COLO668 (cell line): ENCODE results near the gene CACNA2D3.

Experiments
- DNase-seq: peaks from one replicate; lab custom pipeline; 2025; ENCODE audit not compliant: unreplicated experiment; lab: John Stamatoyannopoulos, UW

Gene CACNA2D3

DNA sequence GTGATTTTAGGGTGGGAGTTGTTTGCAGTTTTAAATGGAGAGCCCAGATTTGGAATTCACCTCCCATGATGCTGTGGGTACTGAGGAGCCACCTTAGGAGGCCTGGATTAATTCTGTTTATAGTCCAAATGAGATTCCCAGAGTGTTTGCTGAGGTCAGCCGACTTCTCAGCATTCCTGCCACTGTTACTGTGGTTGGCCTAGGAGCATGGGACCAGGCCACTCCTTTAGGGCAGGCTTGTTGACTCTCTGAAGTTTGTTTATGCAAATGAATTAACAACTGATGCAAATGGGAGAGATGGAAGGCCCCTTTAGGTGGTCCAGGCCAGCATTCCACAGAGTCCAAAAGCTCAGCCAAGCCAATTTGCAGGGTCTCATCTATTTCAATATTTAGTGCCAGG, 46.1 kb downstream of the CACNA2D3 start:
- no peak for DNase-seq

DNA sequence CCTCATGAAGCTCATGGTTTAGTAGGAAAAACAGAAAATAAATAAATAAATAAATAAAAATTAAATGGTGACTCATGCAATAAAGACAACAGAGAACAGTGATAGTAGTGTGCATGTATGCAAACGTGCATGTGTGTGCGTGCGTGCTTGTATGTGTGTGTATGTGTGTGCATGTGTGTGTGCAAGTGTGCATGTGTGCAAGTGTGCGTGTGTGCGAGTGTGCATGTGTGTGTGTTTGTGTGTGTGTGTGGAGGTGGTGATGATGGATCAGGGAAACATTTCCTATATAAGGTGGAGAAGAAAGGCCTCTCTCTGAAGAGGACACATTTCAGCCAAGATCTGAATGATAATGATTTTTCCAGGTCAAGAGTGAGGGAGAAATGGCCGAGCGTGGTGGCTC, 47.2 kb downstream of the CACNA2D3 start:
- no peak for DNase-seq

DNA sequence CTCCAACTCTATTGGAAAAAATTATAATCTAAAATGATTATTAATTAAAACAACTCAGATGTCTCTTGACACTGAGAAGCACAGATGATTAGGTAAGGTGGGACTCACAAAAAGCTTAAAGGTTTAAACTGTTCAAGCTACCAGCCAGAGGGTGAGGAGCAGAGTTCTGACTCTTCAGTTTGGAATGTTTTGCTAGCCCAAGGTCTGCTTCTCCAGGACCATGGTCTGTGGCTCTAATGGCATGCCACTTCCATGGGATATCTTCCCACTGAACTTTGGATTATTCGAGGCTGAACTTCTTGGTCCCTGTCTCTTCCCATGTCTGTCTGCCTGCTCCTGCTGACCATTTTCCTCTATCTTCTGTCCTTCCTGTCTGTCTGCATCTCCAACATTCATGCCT, 49.2 kb downstream of the CACNA2D3 start:
- no peak for DNase-seq

DNA sequence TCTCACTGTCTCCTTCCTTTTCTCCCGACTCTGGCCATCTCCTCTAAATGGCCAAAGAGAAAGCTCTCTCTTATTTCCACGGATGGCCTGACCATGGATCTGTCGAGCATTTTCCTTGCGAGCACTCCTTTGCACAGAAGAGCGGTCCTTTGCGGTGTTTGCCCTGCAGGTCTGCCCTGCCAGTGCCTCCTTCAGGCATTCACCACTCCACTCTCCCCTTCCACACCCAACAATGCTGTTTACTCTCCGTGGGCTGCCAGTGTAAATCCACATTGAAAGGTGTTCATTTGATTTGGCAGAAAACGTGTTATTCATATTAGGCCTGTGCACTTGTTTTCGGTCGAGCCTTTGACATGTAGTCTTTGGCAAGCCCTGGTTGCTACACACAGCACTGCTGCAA, 49.6 kb downstream of the CACNA2D3 start:
- no peak for DNase-seq

DNA sequence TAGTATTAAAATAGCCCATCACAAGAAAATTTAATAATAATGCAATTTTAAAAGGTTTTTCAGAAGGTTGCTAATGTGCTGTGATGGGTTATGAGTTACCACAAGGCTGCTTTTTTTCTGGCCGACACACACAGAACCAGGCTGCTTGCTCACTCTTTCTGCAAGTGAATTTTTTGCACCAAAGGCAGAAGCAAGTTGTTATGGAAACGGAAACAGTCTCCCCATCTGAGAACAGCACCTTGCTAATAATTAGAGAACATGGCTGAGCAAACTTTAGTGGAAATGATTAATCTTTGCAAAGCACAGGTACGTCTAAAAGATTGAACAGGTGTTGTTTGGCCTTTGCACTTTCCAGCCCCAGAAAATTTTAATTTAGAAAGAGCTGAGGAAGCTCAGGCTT, 51.0 kb downstream of the CACNA2D3 start:
- DNase-seq, result no peak

DNA sequence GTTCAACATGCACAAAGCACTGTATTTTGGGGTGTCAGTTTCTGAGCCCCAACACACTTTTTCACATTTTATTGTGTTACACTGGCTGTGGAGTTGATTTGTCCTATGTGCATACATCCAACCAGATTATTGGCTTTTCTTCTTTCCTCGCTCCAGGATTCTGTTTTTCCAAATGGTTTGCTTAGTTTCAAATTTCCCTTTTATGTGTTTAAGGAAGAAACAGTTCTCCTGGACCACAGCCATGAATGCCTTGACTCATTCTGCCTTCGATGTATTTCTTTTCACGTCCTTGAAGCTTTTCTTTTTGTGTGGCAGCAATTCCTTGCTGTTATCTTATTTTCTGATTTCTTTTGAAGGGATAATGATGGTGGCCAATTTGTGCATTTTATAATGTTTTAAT, 53.8 kb downstream of the CACNA2D3 start:
- no peak for DNase-seq

DNA sequence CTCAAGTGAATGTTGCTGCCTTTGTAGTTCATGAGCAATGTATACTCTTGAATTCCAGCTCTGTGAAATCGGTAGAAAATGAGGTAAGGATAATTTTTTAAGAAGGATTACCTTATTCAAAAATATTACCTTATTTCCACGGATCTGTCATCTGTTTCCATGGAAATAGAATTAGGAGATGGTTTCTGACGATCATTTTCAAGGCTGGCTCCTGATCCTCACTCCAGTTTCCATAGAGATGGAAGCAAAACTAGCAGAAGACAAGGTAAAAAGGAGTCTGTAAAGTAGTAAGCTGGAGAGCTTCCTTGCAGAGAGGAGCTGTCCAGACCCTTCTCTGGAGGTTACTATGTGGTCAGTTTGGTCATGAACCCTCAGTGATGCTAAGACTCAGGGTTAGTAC, 55.5 kb downstream of the CACNA2D3 start:
- DNase-seq, result no peak

DNA sequence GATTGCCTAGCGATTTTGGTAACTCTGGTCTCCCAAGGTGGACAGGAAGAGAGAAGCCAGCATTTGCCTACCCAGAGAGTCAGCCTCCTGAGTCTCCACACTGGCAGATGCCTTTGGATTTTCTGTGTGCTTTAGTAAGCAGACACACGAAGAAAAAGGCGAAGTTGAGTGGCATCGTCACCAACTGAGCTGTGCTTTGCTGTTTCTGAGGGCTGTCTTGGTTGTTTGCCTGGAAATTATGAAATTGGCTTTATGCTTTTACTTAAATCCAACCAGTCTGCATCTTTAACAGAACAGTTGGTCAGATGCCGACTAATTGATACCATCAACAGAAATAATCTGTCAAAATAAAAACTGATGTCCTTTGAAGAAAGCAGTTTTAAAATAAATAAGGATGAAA, 56.0 kb downstream of the CACNA2D3 start:
- no peak for DNase-seq

DNA sequence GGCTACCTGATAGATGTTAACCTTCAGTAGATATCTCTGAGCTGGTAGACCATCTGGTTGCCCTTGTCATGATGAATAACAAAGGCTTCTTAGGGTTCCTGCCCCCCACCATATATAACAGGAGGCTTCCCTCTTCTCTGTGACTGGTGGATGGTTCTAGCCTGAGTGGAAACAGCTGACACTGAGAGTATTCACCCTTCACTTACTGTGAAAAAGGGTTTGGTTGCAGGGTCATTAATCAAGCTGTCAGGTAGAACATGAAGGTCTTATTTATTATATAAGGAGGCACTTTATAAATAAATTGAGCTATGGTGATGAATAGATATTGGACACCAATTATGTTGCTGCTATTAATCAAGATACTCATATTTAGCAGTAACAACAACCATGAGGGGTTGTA, 58.6 kb downstream of the CACNA2D3 start:
- DNase-seq, result no peak

DNA sequence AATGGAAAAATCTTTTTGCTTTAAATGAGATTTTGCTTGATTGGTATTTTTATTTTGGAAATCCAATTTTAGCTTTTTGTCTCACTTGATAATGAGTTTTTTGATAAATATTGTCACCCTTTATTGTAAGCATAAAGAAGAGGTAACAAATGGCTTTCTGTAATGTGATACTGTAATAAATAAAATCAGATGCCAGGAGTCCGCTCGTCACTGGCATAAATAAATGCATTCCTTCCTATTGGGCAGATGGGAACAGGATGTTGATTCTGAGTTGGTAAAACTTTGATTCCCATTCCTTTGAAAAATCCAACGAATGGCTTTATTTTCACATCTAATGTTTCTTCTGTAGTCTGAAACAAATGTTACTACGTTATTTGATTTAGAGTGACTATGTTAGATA, 59.9 kb downstream of the CACNA2D3 start:
- DNase-seq, result no peak

DNA sequence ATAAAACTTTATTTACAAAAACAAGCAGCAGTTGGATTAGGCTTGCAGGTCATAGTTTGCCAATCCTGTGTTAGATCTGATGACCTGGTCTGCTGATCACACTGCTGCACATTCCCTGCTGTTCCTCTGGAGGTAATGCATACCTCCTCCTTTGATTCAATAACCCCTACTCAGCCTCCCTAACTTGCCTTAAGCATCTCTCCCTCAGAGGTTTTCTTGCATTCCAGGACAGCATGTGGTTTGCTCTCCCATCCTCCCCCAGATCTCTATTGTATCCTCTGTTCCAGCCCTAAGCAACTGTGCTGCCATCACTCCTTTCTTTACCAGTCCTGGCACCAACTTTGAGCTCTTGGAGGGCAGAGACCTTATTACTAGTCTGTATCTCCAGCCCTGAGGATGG, 63.4 kb downstream of the CACNA2D3 start:
- no peak for DNase-seq

DNA sequence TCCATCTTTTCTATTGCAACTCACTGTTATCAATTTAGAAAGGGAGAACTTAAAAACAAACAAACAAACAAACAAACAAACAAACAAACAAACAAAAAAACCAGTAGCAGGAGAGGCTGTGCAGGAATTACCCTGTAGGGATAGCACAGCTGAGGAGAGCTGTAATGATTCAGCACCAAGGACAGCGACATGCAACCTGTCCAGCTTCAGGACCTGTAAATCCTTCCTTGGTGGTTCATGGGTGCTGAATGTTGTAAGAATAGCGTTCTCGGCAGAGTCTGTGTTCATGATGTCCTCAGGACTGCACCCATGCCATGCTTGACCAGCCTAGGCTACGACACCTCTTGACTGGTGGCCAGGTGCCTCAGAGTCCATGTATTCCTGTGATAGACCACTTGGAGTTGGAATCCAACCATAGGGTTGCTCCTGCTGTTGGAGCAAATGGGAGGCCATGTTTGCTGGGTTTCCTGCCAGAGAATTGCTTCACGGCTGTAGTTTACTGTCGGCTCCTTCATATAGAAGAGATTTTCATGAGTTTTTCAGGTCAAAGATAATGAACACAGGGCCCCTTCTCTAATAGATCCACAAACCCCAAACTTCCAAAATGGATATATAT, 65.9 kb downstream of the CACNA2D3 start:
- DNase-seq, result no peak

DNA sequence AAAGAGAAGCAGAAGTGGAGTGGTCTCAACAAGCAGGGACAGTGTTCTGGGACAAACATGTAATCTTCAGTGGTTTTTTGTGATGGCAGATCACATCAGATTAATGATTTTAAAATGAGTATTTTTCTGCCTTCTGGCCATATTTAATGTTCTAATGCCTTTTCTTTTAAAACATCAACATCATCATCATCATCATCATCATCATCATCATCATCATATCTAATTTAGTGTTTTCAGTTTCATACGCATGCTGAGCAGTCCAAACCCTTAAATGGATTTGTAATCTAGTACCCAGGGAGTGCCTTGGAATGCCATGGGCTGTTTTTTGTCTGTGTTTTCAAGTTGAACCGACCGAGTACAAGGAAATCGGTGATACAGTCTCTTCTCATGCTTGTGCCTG, 68.9 kb downstream of the CACNA2D3 start:
- DNase-seq, result no peak

DNA sequence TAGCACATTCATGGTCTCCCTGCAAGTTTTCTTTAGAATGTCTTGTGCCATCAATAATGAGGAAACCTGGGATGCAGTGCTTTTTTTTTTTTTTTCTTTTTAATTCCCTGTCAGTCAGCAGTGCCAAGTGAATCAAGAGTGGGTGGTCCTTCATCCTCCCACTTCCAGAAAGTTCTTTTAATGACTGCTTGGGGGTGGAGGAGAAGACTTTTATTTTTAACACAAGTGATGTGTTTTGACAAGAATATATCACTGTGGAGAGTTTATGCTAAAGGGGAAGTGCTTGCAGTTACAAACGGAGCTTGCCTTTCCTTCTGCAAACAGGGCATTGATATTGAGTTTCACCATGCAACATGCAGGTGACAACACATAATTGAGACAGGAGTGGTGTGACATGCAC, 69.7 kb downstream of the CACNA2D3 start:
- no peak for DNase-seq

DNA sequence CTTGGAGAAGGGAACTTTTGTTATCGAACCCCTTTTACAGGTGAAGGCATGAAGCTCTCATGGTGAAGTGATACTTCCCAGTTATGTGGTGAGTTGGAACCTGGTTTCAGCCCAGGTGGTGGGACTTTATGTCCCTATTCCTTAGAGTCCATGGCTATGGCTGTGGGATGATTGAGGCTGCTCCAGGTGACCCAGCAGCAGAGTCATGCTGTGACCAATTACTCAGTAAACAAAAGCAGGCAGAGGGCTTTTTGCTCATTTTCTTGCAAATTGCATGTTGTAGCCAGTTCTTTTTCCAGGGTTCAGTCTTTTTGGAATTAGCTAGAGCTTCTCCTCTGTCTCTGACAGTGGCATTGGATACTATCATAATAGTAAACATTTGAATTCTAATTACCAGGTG, 70.7 kb downstream of the CACNA2D3 start:
- DNase-seq, result no peak

DNA sequence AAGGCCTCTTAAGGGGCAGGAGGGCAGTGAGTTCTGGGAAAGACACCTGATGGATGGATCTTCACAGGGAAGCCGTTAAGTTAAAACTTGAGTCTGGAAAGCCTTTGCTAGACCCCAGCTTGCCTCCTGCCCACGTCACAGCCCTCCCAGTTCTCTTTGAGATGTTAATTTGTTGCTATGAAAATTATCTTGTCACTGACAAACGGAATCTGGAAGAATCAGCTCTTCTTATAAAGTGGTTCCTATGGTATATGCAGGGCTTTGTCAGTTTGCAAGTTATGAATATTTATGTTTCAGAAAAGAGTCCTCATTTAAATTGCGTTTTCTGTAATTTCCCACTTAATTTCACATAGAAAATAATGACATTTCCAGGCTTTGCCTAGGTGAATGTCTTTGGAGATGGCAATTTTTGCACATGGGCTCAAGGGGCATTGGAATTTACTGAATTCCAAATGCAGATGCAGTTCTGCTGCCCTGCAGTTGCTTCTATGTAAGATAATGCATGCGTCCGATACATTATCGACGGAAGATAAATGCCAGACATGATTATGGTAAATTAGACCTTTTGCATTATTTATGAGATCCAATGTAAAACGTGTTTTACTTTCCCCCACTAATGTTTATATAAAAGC, 74.1 kb downstream of the CACNA2D3 start:
- DNase-seq, result no peak

DNA sequence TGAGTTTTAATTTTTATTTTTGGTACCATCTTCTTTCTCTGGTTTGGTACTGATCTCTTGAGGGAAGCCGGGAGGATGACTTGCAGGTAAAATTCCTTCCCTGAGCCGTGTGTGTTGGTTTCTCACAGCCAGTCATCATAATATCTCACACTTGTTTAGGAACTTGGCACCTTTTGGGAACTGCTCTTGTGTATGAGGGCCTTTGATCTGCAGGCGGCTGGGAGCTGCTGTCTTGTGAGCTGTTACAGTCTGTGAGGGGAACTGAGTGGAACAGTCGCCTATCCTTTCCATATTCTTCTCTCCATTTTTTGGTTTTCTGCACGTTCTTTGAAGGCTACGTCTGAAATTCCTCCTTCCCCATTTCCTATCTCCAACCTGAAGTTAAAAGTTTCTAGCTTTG, 75.2 kb downstream of the CACNA2D3 start:
- DNase-seq, result no peak

DNA sequence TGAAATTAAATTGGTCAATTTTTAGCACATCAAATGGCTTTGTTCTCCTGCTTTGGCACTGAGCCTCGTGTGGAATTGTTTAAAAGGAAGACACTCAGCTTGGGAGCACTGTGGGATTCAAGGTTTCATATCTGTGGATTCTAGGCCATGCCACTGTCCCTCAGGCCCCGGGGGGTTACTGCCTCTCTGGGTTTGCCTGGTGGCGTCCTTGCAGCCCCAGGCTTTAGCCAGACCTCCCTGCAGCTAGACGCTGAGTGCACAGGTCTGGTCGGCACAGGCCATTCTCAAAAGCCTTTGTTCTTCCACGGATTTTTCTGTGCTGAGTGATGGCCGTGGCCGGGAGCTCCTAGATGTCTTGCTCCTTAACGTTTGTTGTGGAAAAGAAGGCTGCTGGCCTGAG, 76.2 kb downstream of the CACNA2D3 start:
- no peak for DNase-seq

DNA sequence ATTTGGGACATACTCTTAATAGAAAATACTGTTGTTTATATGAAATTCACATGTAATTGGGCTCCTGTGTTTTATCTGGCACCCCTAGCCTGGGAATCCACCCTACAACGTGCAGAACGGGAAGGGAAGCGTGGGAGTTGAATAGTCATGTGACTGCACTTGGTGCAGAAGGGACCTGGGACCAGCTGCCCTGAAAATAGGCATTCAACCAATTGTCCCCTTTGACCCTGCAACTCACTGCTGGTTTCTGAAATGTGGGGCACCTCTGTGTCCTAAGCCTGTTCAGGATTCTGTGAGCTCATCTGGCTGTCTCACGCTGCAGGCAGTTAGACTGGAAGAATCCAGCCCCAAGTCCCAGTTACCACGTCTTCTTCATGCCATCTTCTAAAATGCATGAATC, 79.7 kb downstream of the CACNA2D3 start:
- no peak for DNase-seq

DNA sequence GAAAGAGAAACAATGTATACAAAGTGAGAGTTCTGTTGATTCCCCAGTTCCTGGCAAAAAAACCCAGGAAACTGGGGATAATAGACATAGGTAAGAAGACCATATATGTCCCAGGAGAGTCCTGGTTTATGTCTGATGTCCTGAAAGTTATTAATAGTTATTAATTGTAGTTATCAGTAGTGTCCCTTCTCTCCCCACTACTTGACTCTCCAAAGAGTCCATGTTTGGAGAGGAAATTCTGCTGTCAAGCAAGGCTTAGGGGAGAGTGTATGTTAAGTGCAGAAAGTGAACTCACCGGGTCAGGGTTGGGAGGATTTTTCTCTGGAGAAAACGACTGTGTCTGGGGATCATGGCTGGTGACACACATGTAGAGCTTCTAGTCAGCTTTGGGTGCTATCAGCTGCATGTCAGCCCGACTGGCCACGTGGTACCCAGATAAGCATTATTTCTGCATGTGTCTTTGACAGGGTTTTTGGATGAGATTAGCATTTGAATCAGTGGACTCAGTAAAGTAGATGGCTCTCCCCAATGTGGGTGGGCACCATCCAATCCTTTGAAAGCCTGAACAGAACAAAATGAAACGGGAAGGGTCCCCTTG, 80.4 kb downstream of the CACNA2D3 start:
- DNase-seq, result no peak

DNA sequence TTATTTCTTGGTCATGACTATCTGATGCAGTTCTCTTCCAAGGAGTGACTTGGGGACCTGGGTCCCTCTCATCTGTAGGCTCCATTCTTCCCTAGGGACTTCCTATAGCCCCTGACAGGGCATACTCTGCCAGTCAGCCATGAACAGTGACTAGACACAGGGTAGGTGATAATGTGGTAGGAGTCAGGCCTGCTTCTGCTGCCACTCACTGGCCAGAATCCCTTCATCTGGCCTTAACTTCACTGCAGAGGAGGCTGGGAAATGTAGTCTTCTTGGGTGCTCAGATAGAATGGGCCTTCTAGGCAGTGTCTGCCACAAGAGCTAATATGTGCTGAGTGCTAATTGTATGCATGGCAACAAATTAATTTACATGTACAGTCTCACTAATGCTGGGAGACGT, 84.5 kb downstream of the CACNA2D3 start:
- DNase-seq, result no peak

DNA sequence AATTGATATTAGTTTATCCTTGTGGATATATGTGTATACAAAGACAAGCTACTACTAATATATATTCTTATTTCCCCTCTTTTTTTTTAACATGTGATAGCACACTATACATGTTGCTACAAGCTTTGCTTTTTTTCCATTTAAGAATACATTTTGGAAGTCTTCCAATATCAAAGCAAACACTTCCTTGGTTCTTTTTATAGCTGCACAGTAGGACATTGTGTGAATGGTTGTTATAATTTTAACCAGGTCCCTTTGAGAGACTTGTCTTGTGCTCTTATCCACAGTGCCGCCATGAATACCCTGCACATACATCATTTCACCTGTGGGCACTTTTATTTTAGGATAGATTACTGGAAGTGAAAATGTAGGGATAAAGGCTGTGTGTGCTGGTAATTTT, 88.7 kb downstream of the CACNA2D3 start:
- no peak for DNase-seq

DNA sequence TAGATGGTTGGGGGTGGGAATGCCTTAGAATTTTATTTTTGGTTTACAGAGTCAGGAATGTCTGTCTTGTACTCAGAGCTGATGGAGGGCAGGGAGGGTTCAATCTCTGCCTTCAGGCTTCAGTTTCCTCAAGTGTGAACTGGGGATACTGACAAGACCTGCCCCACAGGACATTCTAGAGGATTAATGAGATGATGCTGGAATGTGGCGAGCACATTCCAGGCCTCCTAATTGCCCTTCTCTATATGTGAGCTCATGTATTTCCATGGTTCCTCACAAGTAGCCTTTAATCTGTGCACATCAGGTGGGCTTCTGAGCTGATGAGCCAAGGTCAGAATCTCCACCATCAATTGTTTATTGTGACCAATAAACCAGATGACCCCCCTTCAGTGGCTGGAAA, 90.4 kb downstream of the CACNA2D3 start:
- no peak for DNase-seq
